Osteocyte (in vitro differentiated cells): ENCODE data around the gene RNF213. TPM values are rescaled to one million over a fixed set of nuclear protein-coding genes. Genes with fewer than 3 reads are reported as not detected.

Experiments used
- DNase-seq: peaks from one replicate; pipeline ENCODE4 v3.0.0; 2021; ENCODE audit warnings: mixed read lengths; ENCODE audit not compliant: unreplicated experiment; ENCODE audit errors: extremely low spot score
- H3K27ac Mint-ChIP-seq: one replicate; pipeline ENCODE4 v1.8.0; 2021; ENCODE audit warnings: mild to moderate bottlenecking, mixed read lengths; ENCODE audit not compliant: unreplicated experiment
- H3K27me3 Mint-ChIP-seq: one replicate; pipeline ENCODE4 v1.8.0; 2021; ENCODE audit warnings: mixed read lengths; ENCODE audit not compliant: unreplicated experiment
- H3K36me3 Mint-ChIP-seq: one replicate; pipeline ENCODE4 v1.8.0; 2021; ENCODE audit warnings: mixed read lengths; ENCODE audit not compliant: unreplicated experiment
- H3K4me1 Mint-ChIP-seq: one replicate; pipeline ENCODE4 v1.8.0; 2021; ENCODE audit warnings: mixed read lengths; ENCODE audit not compliant: unreplicated experiment
- H3K4me3 Mint-ChIP-seq: one replicate; pipeline ENCODE4 v1.8.0; 2021; ENCODE audit warnings: mild to moderate bottlenecking, moderate library complexity, mixed read lengths; ENCODE audit not compliant: unreplicated experiment
- H3K9me3 Mint-ChIP-seq: one replicate; pipeline ENCODE4 v1.8.0; 2021; ENCODE audit warnings: mixed read lengths; ENCODE audit not compliant: unreplicated experiment
- CTCF ChIP-seq: fragments of 200-600 bp; sonication (generic); IDR thresholded peaks from 2 replicates; pipeline ENCODE4 v1.5.0; 2021; ENCODE audit warnings: antibody characterized with exemption, mild to moderate bottlenecking, moderate library complexity
- total RNA-seq: library from RNA; stranded (reverse); gene quantifications from 2 replicates; pipeline ENCODE4 v1.2.1, GENCODE V29; 2021

Gene RNF213
- total RNA-seq, 1 donor from 2014 or later = 106 TPM

GRCh38 chr17:80339731-80340456 lies 79.2 kb downstream of the RNF213 start:
- Mint-ChIP-seq H3K36me3 (peaks cover 48% of the 10 kb centered on the region), H3K27ac (no peak overlapping the region), H3K4me3 (no peak overlapping the region), H3K4me1 (no peaks in the 10 kb centered on the region), H3K9me3 (no peaks in the 10 kb centered on the region), H3K27me3 (no peaks in the 10 kb centered on the region)
- no peak for TF ChIP-seq CTCF
- no peak for DNase-seq

DNA sequence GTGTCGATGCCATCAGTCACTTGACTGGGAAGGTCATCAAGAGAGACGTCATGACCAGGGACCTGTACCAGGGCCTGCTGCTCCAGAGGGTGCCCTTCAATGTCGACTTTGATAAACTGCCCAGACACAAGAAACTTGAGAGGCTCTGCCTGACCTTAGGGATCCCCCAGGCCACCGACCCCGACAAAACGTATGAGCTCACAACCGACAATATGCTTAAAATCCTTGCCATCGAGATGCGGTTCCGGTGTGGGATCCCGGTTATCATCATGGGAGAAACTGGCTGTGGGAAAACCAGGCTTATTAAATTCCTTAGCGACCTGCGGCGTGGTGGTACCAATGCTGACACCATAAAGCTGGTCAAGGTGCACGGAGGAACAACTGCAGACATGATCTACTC lies 84.7 kb downstream of the RNF213 start:
- Mint-ChIP-seq H3K36me3 (peaks cover 62% of the 10 kb centered on the region), H3K9me3 (no peaks in the 10 kb centered on the region), H3K4me1 (peaks cover 6% of the 10 kb centered on the region), H3K27ac (no peak overlapping the region), H3K27me3 (no peaks in the 10 kb centered on the region), H3K4me3 (no peak overlapping the region)
- DNase-seq = no peak
- TF ChIP-seq CTCF = no peak

GRCh38 chr17:80345841-80346497 lies 85.3 kb downstream of the RNF213 start:
- H3K9me3 Mint-ChIP-seq = no peaks in the 10 kb centered on the region
- no peak overlapping the region for H3K27ac Mint-ChIP-seq
- H3K4me1 Mint-ChIP-seq = peaks cover 6% of the 10 kb centered on the region
- DNase-seq = no peak
- no peak for TF ChIP-seq CTCF
- no peaks in the 10 kb centered on the region for H3K27me3 Mint-ChIP-seq
- H3K4me3 Mint-ChIP-seq = no peak overlapping the region
- H3K36me3 Mint-ChIP-seq = peaks cover 69% of the 10 kb centered on the region

- TF ChIP-seq CTCF = no peak
- H3K4me3 Mint-ChIP-seq = no peak overlapping the region
- H3K9me3 Mint-ChIP-seq = no peaks in the 10 kb centered on the region
- no peak for DNase-seq
- peaks cover 6% of the 10 kb centered on the region for H3K4me1 Mint-ChIP-seq
- H3K27me3 Mint-ChIP-seq = no peaks in the 10 kb centered on the region
- H3K36me3 Mint-ChIP-seq = peaks cover 70% of the 10 kb centered on the region
- no peak overlapping the region for H3K27ac Mint-ChIP-seq
These were observed 86.0 kb downstream of the RNF213 start for GRCh38 chr17:80346498-80347275.

- Mint-ChIP-seq H3K9me3 (no peaks in the 10 kb centered on the region), H3K4me3 (no peak overlapping the region), H3K27me3 (no peaks in the 10 kb centered on the region), H3K27ac (no peak overlapping the region), H3K4me1 (peaks cover 6% of the 10 kb centered on the region), H3K36me3 (peaks cover 76% of the 10 kb centered on the region)
- no peak for DNase-seq
- no peak for TF ChIP-seq CTCF
These were observed 86.9 kb downstream of the RNF213 start for GRCh38 chr17:80347536-80347935.
